Measurements from ENCODE around the gene TMEM144. TPM values are rescaled to one million over a fixed set of nuclear protein-coding genes. Genes with fewer than 3 reads are reported as not detected.
A peak's percentile ranks its signal among the peaks of the same experiment; 100 is the strongest.

TMEM144 gene
- total RNA-seq, 4 donors from 2014 or later, result 7.4 to 67.1 (median 45.2) TPM

DNA sequence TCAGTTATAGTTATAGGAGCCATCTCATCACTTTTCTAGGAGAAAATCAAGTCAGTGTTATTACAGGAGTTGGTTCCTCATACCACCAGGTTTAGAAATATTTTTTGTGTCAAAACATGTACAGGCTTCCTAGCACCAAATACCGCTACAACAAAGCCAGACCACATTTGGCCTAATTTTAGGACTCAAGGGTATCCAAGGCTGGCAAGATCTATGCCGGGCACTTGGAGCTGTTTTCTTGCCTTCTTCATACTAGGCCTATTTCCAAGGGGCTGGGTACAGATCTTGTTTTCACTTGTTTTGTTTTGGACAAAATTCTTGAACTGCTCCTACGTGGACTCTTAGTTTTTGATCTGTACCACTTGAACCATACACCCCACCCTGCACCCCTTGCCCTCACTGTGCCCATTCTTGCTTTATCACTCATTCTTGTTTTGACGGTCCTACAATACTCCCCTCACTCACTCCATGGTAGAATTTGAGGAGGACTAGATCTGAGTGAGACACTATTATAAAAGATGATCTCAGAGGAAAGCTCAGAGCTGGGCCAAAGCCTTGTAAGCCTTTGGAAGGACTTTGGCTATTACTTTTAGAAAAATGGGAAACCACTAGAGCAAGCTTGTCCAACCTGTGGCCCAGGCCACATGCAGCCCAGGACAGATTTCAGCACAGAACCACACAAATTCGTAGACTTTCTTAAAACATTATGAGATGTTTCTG, 17.7 kb upstream of the TMEM144 start:
- Histone ChIP-seq H3K27ac (no peak overlapping the region), H3K27me3 (no peaks in the 10 kb centered on the region)

GRCh38 chr4:158193171-158193749, 17.0 kb upstream of the TMEM144 start:
- no peak for DNase-seq
- Histone ChIP-seq H3K27me3 (no peaks in the 10 kb centered on the region), H3K9me3 (no peaks in the 10 kb centered on the region), H3K4me1 (no peaks in the 10 kb centered on the region), H3K27ac (no peak overlapping the region), H3K36me3 (no peaks in the 10 kb centered on the region), H3K4me3 (no peak overlapping the region)
- TF ChIP-seq, protein P1, sequence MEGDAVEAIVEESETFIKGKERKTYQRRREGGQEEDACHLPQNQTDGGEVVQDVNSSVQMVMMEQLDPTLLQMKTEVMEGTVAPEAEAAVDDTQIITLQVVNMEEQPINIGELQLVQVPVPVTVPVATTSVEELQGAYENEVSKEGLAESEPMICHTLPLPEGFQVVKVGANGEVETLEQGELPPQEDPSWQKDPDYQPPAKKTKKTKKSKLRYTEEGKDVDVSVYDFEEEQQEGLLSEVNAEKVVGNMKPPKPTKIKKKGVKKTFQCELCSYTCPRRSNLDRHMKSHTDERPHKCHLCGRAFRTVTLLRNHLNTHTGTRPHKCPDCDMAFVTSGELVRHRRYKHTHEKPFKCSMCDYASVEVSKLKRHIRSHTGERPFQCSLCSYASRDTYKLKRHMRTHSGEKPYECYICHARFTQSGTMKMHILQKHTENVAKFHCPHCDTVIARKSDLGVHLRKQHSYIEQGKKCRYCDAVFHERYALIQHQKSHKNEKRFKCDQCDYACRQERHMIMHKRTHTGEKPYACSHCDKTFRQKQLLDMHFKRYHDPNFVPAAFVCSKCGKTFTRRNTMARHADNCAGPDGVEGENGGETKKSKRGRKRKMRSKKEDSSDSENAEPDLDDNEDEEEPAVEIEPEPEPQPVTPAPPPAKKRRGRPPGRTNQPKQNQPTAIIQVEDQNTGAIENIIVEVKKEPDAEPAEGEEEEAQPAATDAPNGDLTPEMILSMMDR (IDR thresholded peaks at IDR 0.05), result peak in 4 of 6 experiments; percentile 37 to 74 (median 70)
- no peak for TF ChIP-seq POLR2A (IDR thresholded peaks at IDR 0.05)

More for the DNA sequence above, 17.7 kb upstream of the TMEM144 start:
- H3K4me1 ChIP-seq, result no peaks in the 10 kb centered on the region
- no peaks in the 10 kb centered on the region for H3K36me3 ChIP-seq
- DNase-seq, result no peak
- TF ChIP-seq, protein P1 (IDR thresholded peaks at IDR 0.05), result no peak
- no peak for TF ChIP-seq POLR2A (IDR thresholded peaks at IDR 0.05)
- H3K4me3 ChIP-seq, result no peak overlapping the region
- H3K9me3 ChIP-seq, result no peaks in the 10 kb centered on the region

- TF ChIP-seq, protein P1 (IDR thresholded peaks at IDR 0.05), result no peak
- TF ChIP-seq POLR2A (IDR thresholded peaks at IDR 0.05), result no peak
- Histone ChIP-seq H3K27ac (no peak overlapping the region), H3K36me3 (no peaks in the 10 kb centered on the region), H3K4me3 (no peak overlapping the region), H3K9me3 (no peaks in the 10 kb centered on the region), H3K4me1 (no peaks in the 10 kb centered on the region), H3K27me3 (no peaks in the 10 kb centered on the region)
- no peak for DNase-seq
Observed at GRCh38 chr4:158195297-158195696, 15.0 kb upstream of the TMEM144 start.

- no peaks in the 10 kb centered on the region for H3K27me3 ChIP-seq
- no peak overlapping the region for H3K4me3 ChIP-seq
- TF ChIP-seq, protein P1 (IDR thresholded peaks at IDR 0.05), result no peak
- TF ChIP-seq POLR2A (IDR thresholded peaks at IDR 0.05), result no peak
- H3K36me3 ChIP-seq, result no peaks in the 10 kb centered on the region
- DNase-seq, result no peak
- no peaks in the 10 kb centered on the region for H3K4me1 ChIP-seq
- H3K27ac ChIP-seq, result no peak overlapping the region
- no peaks in the 10 kb centered on the region for H3K9me3 ChIP-seq
Observed at GRCh38 chr4:158197194-158197776, 13.0 kb upstream of the TMEM144 start.

GRCh38 chr4:158200214-158200613, 10.1 kb upstream of the TMEM144 start:
- no peaks in the 10 kb centered on the region for H3K27me3 ChIP-seq
- no peaks in the 10 kb centered on the region for H3K9me3 ChIP-seq
- H3K4me1 ChIP-seq, result no peaks in the 10 kb centered on the region
- TF ChIP-seq, protein P1 (IDR thresholded peaks at IDR 0.05), result no peak
- no peak for TF ChIP-seq POLR2A (IDR thresholded peaks at IDR 0.05)
- no peak for DNase-seq
- no peak overlapping the region for H3K4me3 ChIP-seq
- H3K36me3 ChIP-seq, result no peaks in the 10 kb centered on the region
- no peak overlapping the region for H3K27ac ChIP-seq
